Left lung (tissue), 10 donors: ENCODE data around the gene MBNL1. TPM values are rescaled to one million over a fixed set of nuclear protein-coding genes. Genes with fewer than 3 reads are reported as not detected.
A peak's percentile ranks its signal among the peaks of the same experiment; 100 is the strongest.

ENCODE experiments used
- ATAC-seq: fragments of 200-7000 bp; cut with Tn5 transposase; one replicate; pipeline ENCODE4 v1.9.1; 2020; ENCODE audit warnings: moderate library complexity
- DNase-seq, 4 donors: peaks; one replicate each; pipeline ENCODE4 v3.0.0-alpha.2; 2013 to 2020
- H3K27ac ChIP-seq, 2 donors: fragments of 200-600 bp; sonication (generic) in 1 of 2; one replicate each; pipeline versions ENCODE4 v1.5.0 to v1.8.0; 2020 to 2021
- H3K27me3 ChIP-seq, 2 donors: fragments of 200-600 bp; sonication (generic) in 1 of 2; one replicate each; pipeline versions ENCODE4 v1.5.0 to v1.8.0; 2020 to 2021
- H3K36me3 ChIP-seq, 2 donors: fragments of 200-600 bp; sonication (generic) in 1 of 2; one replicate each; pipeline versions ENCODE4 v1.5.0 to v1.8.0; 2020 to 2021
- H3K4me1 ChIP-seq, 2 donors: fragments of 200-600 bp; one replicate each; pipeline ENCODE4 v1.8.0; 2021
- H3K4me3 ChIP-seq, 2 donors: fragments of 200-600 bp; sonication (generic) in 1 of 2; one replicate each; pipeline versions ENCODE4 v1.5.0 to v1.8.0; 2020 to 2021; ENCODE audit warnings: mild to moderate bottlenecking in 1 of 2
- H3K9me3 ChIP-seq, 2 donors: fragments of 200-600 bp; sonication (generic) in 1 of 2; one replicate each; pipeline versions ENCODE4 v1.5.0 to v1.8.0; 2020 to 2021
- CTCF ChIP-seq, 2 donors: fragments of 200-600 bp; sonication (generic) in 1 of 2; IDR thresholded peaks; one replicate each; pipeline versions ENCODE4 v1.5.0 to v1.8.0; 2021; ENCODE audit warnings: antibody characterized with exemption in 2 of 2
- intact Hi-C, 2 donors: fragments of 100-400 bp; cut with DNase I; formaldehyde crosslinking; loops; one replicate each; pipeline versions ENCODE4 v1.11.2 to v1.14.2; 2022
- polyA plus RNA-seq, 6 donors: library from polyadenylated mRNA; unstranded; fragments of 120-200 nt; gene quantifications; one replicate each; pipeline ENCODE4 v1.2.1, GENCODE V29; 2013; ENCODE audit not compliant: insufficient read length in 6 of 6
- total RNA-seq, 2 donors: library from RNA; stranded (reverse); fragmentation: NEBNext Ultra II Directional; extraction: Animal tissue kit (Norgen Biotek cat#: 25700); gene quantifications; one replicate each; pipeline ENCODE4 v1.2.1, GENCODE V29; 2021
- donor health status: DM: no; HTN: yes; CAD: no.
- donor health status: DM: no; HTN: no; CAD: no.

Gene MBNL1
- total and polyA plus RNA-seq, 8 donors = 92.3 to 246 (median 109) TPM

- no peaks in the 10 kb centered on the region for H3K9me3 ChIP-seq
- no peaks in the 10 kb centered on the region for H3K27me3 ChIP-seq
- DNase-seq = peak in 3 of 4 donors; percentile 34 to 97 (median 96)
- intact Hi-C loops = no loop called here
- peak; percentile 58 for ATAC-seq
- no peak for TF ChIP-seq CTCF (IDR thresholded peaks at IDR 0.05)
- peak overlapping the region; percentile 5 to 29 for H3K4me3 ChIP-seq
- H3K36me3 ChIP-seq = peaks cover 0 to 15% of the 10 kb centered on the region in 2 donors
- peak overlapping the region; percentile 71 to 80 for H3K27ac ChIP-seq
- H3K4me1 ChIP-seq = peaks cover 30 to 90% of the 10 kb centered on the region in 2 donors
These were observed 29.9 kb downstream of the MBNL1 start for GRCh38 chr3:152298393-152299248.

GRCh38 chr3:152299249-152299976 lies 30.7 kb downstream of the MBNL1 start:
- H3K27me3 ChIP-seq = no peaks in the 10 kb centered on the region
- DNase-seq = peak in 1 of 4 donors; percentile 54
- H3K4me3 ChIP-seq = peak overlapping the region in 1 of 2 donors; percentile 29
- H3K4me1 ChIP-seq = peaks cover 30 to 94% of the 10 kb centered on the region in 2 donors
- peak; percentile 67 for ATAC-seq
- peak overlapping the region; percentile 71 to 80 for H3K27ac ChIP-seq
- H3K36me3 ChIP-seq = peaks cover 0 to 15% of the 10 kb centered on the region in 2 donors
- no peak for TF ChIP-seq CTCF (IDR thresholded peaks at IDR 0.05)
- intact Hi-C loops = no loop called here
- H3K9me3 ChIP-seq = no peaks in the 10 kb centered on the region

- Histone ChIP-seq H3K27ac (peak overlapping the region; percentile 71 to 80), H3K9me3 (no peaks in the 10 kb centered on the region), H3K36me3 (peaks cover 0 to 15% of the 10 kb centered on the region in 2 donors), H3K27me3 (no peaks in the 10 kb centered on the region), H3K4me1 (peaks cover 30 to 98% of the 10 kb centered on the region in 2 donors), H3K4me3 (peak overlapping the region; percentile 0 to 29)
- no peak for ATAC-seq
- DNase-seq = no peak
- TF ChIP-seq CTCF (IDR thresholded peaks at IDR 0.05) = no peak
- intact Hi-C loops = no loop called here
These were observed 31.5 kb downstream of the MBNL1 start for GRCh38 chr3:152300029-152300731.

GRCh38 chr3:152301745-152302181 lies 33.0 kb downstream of the MBNL1 start:
- TF ChIP-seq CTCF (IDR thresholded peaks at IDR 0.05) = no peak
- ATAC-seq = no peak
- Histone ChIP-seq H3K36me3 (peaks cover 0 to 15% of the 10 kb centered on the region in 2 donors), H3K27ac (peak overlapping the region; percentile 11 to 71), H3K4me1 (peaks cover 41 to 97% of the 10 kb centered on the region in 2 donors), H3K4me3 (no peak overlapping the region), H3K9me3 (no peaks in the 10 kb centered on the region), H3K27me3 (no peaks in the 10 kb centered on the region)
- intact Hi-C loops = no loop called here
- DNase-seq = no peak
